ENCODE results near the gene FMNL1.
A peak's percentile ranks its signal among the peaks of the same experiment; 100 is the strongest.

The FMNL1 gene

GRCh38 chr17:45218895-45219661 is 2.6 kb upstream of the FMNL1 start:
- H3K27ac ChIP-seq = no peak overlapping the region
- no peak for TF ChIP-seq ZFX (IDR thresholded peaks at IDR 0.05)
- TF ChIP-seq, protein P1, sequence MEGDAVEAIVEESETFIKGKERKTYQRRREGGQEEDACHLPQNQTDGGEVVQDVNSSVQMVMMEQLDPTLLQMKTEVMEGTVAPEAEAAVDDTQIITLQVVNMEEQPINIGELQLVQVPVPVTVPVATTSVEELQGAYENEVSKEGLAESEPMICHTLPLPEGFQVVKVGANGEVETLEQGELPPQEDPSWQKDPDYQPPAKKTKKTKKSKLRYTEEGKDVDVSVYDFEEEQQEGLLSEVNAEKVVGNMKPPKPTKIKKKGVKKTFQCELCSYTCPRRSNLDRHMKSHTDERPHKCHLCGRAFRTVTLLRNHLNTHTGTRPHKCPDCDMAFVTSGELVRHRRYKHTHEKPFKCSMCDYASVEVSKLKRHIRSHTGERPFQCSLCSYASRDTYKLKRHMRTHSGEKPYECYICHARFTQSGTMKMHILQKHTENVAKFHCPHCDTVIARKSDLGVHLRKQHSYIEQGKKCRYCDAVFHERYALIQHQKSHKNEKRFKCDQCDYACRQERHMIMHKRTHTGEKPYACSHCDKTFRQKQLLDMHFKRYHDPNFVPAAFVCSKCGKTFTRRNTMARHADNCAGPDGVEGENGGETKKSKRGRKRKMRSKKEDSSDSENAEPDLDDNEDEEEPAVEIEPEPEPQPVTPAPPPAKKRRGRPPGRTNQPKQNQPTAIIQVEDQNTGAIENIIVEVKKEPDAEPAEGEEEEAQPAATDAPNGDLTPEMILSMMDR (conservative IDR thresholded peaks at IDR 0.05) = peak; percentile 93

DNA sequence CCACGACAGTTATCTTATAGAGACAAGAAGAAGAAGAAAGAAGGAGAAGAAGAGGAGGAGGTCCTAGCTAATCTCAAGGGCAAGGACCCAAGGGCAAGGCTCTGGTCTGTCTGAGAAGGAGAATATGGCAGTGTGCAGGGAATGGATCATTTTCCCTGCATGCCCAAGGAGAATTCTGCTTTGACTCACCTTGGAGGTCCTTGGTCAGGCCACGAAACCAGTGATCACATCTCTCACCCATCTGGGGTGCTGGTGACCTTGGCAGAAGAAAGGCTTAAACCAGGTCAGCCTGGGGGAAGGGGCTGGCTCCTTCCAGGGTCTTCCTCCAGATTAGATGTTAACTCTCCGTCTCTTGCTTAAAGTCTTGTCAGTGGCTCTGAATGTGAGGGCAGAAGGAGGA is 1.6 kb upstream of the FMNL1 start:
- TF ChIP-seq ZFX (IDR thresholded peaks at IDR 0.05) = no peak
- TF ChIP-seq, protein P1 (conservative IDR thresholded peaks at IDR 0.05) = no peak
- no peak overlapping the region for H3K27ac ChIP-seq

GRCh38 chr17:45222014-45222288 is 266 bp downstream of the FMNL1 start:
- no peak overlapping the region for H3K27ac ChIP-seq

GRCh38 chr17:45222289-45222995 is 757 bp downstream of the FMNL1 start:
- TF ChIP-seq, protein P1 (conservative IDR thresholded peaks at IDR 0.05) = no peak
- no peak for TF ChIP-seq ZFX (IDR thresholded peaks at IDR 0.05)
- H3K27ac ChIP-seq = no peak overlapping the region

More at GRCh38 chr17:45222014-45222288, 266 bp downstream of the FMNL1 start:
- TF ChIP-seq, protein P1 (conservative IDR thresholded peaks at IDR 0.05) = no peak
- TF ChIP-seq ZFX (IDR thresholded peaks at IDR 0.05) = no peak

DNA sequence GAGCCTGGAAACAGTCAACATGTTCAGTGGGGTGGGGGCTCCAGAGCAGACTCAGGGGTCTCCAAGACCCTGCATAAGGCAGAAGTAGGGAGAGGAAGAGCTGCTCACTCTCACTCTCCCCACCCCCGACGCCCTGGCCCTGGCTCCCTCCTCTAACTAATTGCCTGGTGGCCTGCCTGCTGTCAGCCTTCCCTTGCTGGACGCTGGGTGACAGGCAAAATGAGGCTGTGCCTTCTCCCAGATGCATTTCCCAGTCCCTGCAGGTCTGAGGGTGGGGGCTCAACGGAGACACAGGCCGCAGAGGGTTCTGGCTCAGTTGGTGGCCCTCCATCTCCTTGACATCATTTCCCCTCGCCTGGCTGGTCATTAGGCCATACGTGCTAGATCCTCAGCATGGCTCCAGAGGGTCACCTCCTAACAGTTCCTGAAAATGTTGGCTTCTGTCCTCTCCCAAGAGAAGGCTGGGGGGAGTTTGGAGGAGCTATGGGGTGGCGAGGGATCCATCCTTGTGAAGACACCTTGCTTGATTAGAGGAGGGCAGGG is 1.4 kb downstream of the FMNL1 start:
- no peak overlapping the region for H3K27ac ChIP-seq

DNA sequence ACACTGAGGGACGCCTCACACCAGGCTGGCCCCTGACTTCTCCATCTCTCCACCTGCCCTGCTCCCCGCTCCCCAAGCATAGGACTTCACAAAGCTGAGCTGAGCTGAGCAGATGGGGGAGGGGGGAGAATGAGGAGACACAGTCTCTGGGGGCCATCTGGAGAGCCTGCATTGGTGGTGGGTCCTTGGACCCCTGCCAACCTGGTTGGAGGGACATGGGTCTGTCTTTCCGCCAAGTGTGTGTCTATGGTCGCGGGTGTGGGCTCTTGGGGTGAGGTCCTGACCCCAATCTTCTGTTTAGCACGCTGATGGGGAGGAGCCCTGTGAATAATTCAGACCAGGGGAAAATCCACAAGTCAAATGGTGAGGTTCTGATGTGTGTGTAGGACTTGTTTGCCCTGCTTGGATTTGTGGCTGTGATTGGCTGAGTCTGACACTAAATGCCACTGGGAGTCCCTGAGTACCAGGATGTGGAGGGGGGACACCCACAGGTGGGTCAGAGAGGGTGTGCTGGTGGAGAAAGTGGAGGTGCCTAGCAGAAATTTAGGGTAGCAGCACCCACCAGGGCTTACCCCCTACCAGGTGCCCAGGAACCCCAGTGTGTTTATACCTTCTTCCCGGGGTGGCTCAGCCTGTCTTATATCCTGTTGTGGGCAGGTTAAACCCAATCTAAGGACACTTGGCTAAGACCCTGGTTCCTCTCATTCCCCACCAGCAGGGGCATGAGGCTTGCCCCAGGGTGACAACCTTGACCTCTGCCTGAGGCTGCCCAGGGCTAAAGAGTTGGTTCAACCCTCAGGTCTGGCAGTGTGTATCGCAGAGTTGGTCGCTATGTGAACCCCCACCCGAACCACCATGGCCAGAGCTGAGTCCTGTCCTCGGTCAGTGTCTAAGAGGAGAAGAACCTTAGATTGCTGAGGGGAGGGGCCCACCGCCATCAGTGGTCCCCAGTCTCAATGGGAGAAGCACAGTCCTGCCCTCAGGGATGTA is 2.1 kb downstream of the FMNL1 start:
- no peak overlapping the region for H3K27ac ChIP-seq
- TF ChIP-seq, protein P1 (conservative IDR thresholded peaks at IDR 0.05) = no peak
- TF ChIP-seq ZFX (IDR thresholded peaks at IDR 0.05) = no peak

More for the DNA sequence above, 1.4 kb downstream of the FMNL1 start:
- TF ChIP-seq, protein P1 (conservative IDR thresholded peaks at IDR 0.05) = no peak
- no peak for TF ChIP-seq ZFX (IDR thresholded peaks at IDR 0.05)
